Activated CD4-positive, alpha-beta memory T cell treated with anti-CD3 and anti-CD28 coated beads for 36 hours (primary cell): ENCODE measurements around the gene RNF121. TPM values are rescaled to one million over a fixed set of nuclear protein-coding genes. Genes with fewer than 3 reads are reported as not detected.

Source experiments
- CTCF ChIA-PET: fragments of 350-600 bp; sonication (Branson Sonifier 250); formaldehyde crosslinking; loops from one replicate; lab custom pipeline; 2021; ENCODE audit warnings: antibody characterized with exemption, inconsistent platforms; lab: Charles Lee
- POLR2A ChIA-PET: fragments of 350-600 bp; sonication (Branson Sonifier 250); formaldehyde crosslinking; loops from one replicate; lab custom pipeline; 2021; ENCODE audit warnings: antibody characterized with exemption; lab: Charles Lee
- DNase-seq: peaks from one replicate; pipeline ENCODE4 v3.0.0-alpha.2; 2020
- H3K27ac Mint-ChIP-seq: one replicate; pipeline ENCODE4 v1.8.0; 2021; ENCODE audit warnings: mixed read lengths
- H3K27me3 Mint-ChIP-seq: one replicate; pipeline ENCODE4 v1.8.0; 2021; ENCODE audit warnings: mixed read lengths
- H3K36me3 Mint-ChIP-seq: one replicate; pipeline ENCODE4 v1.8.0; 2021; ENCODE audit warnings: mixed read lengths
- H3K4me1 Mint-ChIP-seq: one replicate; pipeline ENCODE4 v1.8.0; 2021; ENCODE audit warnings: low read depth, mixed read lengths
- H3K4me3 Mint-ChIP-seq: one replicate; pipeline ENCODE4 v1.8.0; 2021; ENCODE audit warnings: mild to moderate bottlenecking, mixed read lengths
- H3K9me3 Mint-ChIP-seq: one replicate; pipeline ENCODE4 v1.8.0; 2021; ENCODE audit warnings: mixed read lengths
- intact Hi-C: fragments of 100-400 bp; cut with micrococcal nuclease; formaldehyde crosslinking; loops from one replicate; pipeline ENCODE4 v1.15.1; 2023
- total RNA-seq, 2 experiments: library from RNA; stranded (reverse); gene quantifications; one replicate each; pipeline ENCODE4 v1.2.3, GENCODE V29; 2021

RNF121 gene
- total RNA-seq, 2 experiments from 2014 or later: 34.9 to 37.1 TPM

GRCh38 chr11:71963468-71963867 is 34.6 kb downstream of the RNF121 start:
- Mint-ChIP-seq H3K4me3 (no peak overlapping the region), H3K4me1 (peaks cover 22% of the 10 kb centered on the region), H3K27me3 (no peaks in the 10 kb centered on the region), H3K27ac (no peak overlapping the region), H3K36me3 (peaks cover 33% of the 10 kb centered on the region), H3K9me3 (no peaks in the 10 kb centered on the region)
- ChIA-PET POLR2A (no interaction called here), CTCF (interaction anchor here (2.4 to 2.7 kb wide), 2 partner anchors 14 to 32 kb away, joined by 6 to 20 read pairs; no protein-coding TSS in a partner anchor)
- intact Hi-C loops: loop anchor here (2.0 kb wide), 1 partner anchor 33 kb away; no protein-coding TSS in a partner anchor
- DNase-seq: no peak

GRCh38 chr11:71964641-71965040 is 35.8 kb downstream of the RNF121 start:
- Mint-ChIP-seq H3K4me1 (peaks cover 23% of the 10 kb centered on the region), H3K27me3 (no peaks in the 10 kb centered on the region), H3K4me3 (no peak overlapping the region), H3K27ac (no peak overlapping the region), H3K36me3 (peaks cover 33% of the 10 kb centered on the region), H3K9me3 (no peaks in the 10 kb centered on the region)
- ChIA-PET CTCF (interaction anchor here (0.6 to 2.7 kb wide), 3 partner anchors 13 to 330 kb away, joined by 3 to 20 read pairs (median 6); no protein-coding TSS in a partner anchor), POLR2A (no interaction called here)
- intact Hi-C loops: no loop called here
- no peak for DNase-seq

DNA sequence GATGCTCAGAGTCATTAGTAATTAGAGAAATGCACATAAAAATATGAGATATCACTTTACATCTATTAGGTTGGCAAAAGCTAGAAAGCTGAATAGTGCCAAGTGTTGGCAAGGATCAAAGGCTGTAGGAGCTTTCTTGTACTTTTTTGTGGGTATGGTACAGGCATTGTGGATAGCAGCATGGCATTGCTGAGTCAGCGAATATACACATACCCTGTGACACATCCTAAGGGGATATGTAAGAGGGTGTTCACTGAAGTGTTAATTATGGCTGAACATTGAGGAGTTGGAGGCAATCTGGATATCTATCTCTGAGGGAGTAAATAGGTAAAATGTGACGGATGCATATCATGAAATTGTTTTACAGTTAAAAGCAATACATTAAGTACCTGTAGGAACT is 42.8 kb downstream of the RNF121 start:
- intact Hi-C loops: no loop called here
- Mint-ChIP-seq H3K4me3 (no peak overlapping the region), H3K9me3 (no peaks in the 10 kb centered on the region), H3K36me3 (peaks cover 7% of the 10 kb centered on the region), H3K27ac (no peak overlapping the region), H3K27me3 (no peaks in the 10 kb centered on the region), H3K4me1 (peaks cover 8% of the 10 kb centered on the region)
- ChIA-PET POLR2A (no interaction called here), CTCF (no interaction called here)
- DNase-seq: no peak

GRCh38 chr11:71976551-71976950 is 47.7 kb downstream of the RNF121 start:
- ChIA-PET CTCF (interaction anchor here (1.0 to 4.8 kb wide), 25 partner anchors 8 to 470 kb away, joined by 3 to 41 read pairs (median 4); partner anchors contain the start of genes RNF121 and XNDC1N), POLR2A (no interaction called here)
- H3K4me3 Mint-ChIP-seq: no peak overlapping the region
- no peak for DNase-seq
- no peaks in the 10 kb centered on the region for H3K27me3 Mint-ChIP-seq
- no peak overlapping the region for H3K27ac Mint-ChIP-seq
- intact Hi-C loops: loop anchor here (2.0 to 5.0 kb wide), 2 partner anchors 64 to 166 kb away; no protein-coding TSS in a partner anchor
- no peaks in the 10 kb centered on the region for H3K9me3 Mint-ChIP-seq
- peaks cover 3% of the 10 kb centered on the region for H3K4me1 Mint-ChIP-seq
- peaks cover 6% of the 10 kb centered on the region for H3K36me3 Mint-ChIP-seq

- intact Hi-C loops: loop anchor here (1.0 to 5.0 kb wide), 3 partner anchors 65 to 166 kb away; no protein-coding TSS in a partner anchor
- peaks cover 6% of the 10 kb centered on the region for H3K36me3 Mint-ChIP-seq
- H3K4me1 Mint-ChIP-seq: peaks cover 3% of the 10 kb centered on the region
- ChIA-PET CTCF (interaction anchor here (0.6 to 4.8 kb wide), 32 partner anchors 9 to 469 kb away, joined by 3 to 41 read pairs (median 4); partner anchors contain the start of genes IL18BP, RNF121 and XNDC1N), POLR2A (no interaction called here)
- no peaks in the 10 kb centered on the region for H3K9me3 Mint-ChIP-seq
- DNase-seq: no peak
- no peak overlapping the region for H3K4me3 Mint-ChIP-seq
- no peaks in the 10 kb centered on the region for H3K27me3 Mint-ChIP-seq
- H3K27ac Mint-ChIP-seq: no peak overlapping the region
These were observed 48.2 kb downstream of the RNF121 start for GRCh38 chr11:71977090-71977489.

GRCh38 chr11:71977743-71978418 is 49.0 kb downstream of the RNF121 start:
- peak; percentile 55 for DNase-seq
- CTCF ChIA-PET: interaction anchor here (0.6 to 4.8 kb wide), 32 partner anchors 10 to 453 kb away, joined by 3 to 41 read pairs (median 5); partner anchors contain the start of genes IL18BP, RNF121 and XNDC1N
- H3K27ac Mint-ChIP-seq: no peak overlapping the region
- no peaks in the 10 kb centered on the region for H3K27me3 Mint-ChIP-seq
- H3K9me3 Mint-ChIP-seq: no peaks in the 10 kb centered on the region
- peaks cover 3% of the 10 kb centered on the region for H3K4me1 Mint-ChIP-seq
- H3K36me3 Mint-ChIP-seq: peaks cover 9% of the 10 kb centered on the region
- intact Hi-C loops: loop anchor here (1.0 to 5.0 kb wide), 3 partner anchors 66 to 165 kb away; no protein-coding TSS in a partner anchor
- POLR2A ChIA-PET: no interaction called here
- H3K4me3 Mint-ChIP-seq: no peak overlapping the region

- Mint-ChIP-seq H3K27ac (no peak overlapping the region), H3K4me1 (peaks cover 3% of the 10 kb centered on the region), H3K27me3 (no peaks in the 10 kb centered on the region), H3K4me3 (no peak overlapping the region), H3K36me3 (peaks cover 14% of the 10 kb centered on the region), H3K9me3 (no peaks in the 10 kb centered on the region)
- POLR2A ChIA-PET: no interaction called here
- CTCF ChIA-PET: interaction anchor here (1.0 to 4.8 kb wide), 12 partner anchors 9 to 452 kb away, joined by 3 to 41 read pairs (median 14); partner anchors contain the start of genes IL18BP, RNF121 and XNDC1N
- intact Hi-C loops: loop anchor here (5.0 kb wide), 1 partner anchor 67 kb away; no protein-coding TSS in a partner anchor
- no peak for DNase-seq
These were observed 50.2 kb downstream of the RNF121 start for GRCh38 chr11:71979094-71979493.

GRCh38 chr11:71979602-71980001 is 50.8 kb downstream of the RNF121 start:
- no peaks in the 10 kb centered on the region for H3K9me3 Mint-ChIP-seq
- H3K4me1 Mint-ChIP-seq: peaks cover 3% of the 10 kb centered on the region
- no peak overlapping the region for H3K4me3 Mint-ChIP-seq
- ChIA-PET POLR2A (no interaction called here), CTCF (interaction anchor here (1.3 to 4.8 kb wide), 8 partner anchors 9 to 165 kb away, joined by 3 to 41 read pairs (median 18); partner anchors contain the start of genes IL18BP, RNF121 and XNDC1N)
- intact Hi-C loops: loop anchor here (5.0 kb wide), 1 partner anchor 67 kb away; no protein-coding TSS in a partner anchor
- H3K36me3 Mint-ChIP-seq: peaks cover 14% of the 10 kb centered on the region
- H3K27me3 Mint-ChIP-seq: no peaks in the 10 kb centered on the region
- DNase-seq: no peak
- H3K27ac Mint-ChIP-seq: no peak overlapping the region

DNA sequence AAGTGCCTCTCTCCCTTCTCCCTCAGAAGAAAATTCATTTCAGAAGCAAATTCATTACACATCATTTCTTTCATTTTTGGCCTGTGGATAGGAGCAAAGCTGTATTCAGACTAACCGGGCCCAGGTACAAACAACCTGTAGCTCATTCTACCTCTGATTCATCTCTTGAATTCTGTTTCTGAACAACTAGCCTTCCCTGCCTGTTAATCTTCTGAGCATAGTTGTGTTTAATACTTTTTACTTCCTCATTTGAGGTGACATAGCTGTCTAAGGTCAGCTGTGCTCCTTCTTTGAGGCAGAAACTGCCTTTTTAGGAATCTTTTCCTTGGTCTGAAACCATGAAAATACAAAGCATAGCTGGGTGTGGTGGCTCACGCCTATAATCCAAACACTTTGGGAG is 57.3 kb downstream of the RNF121 start:
- ChIA-PET POLR2A (no interaction called here), CTCF (interaction anchor here (0.6 to 7.2 kb wide), 4 partner anchors 8 to 39 kb away, joined by 3 to 39 read pairs (median 4); no protein-coding TSS in a partner anchor)
- Mint-ChIP-seq H3K4me1 (peaks cover 8% of the 10 kb centered on the region), H3K9me3 (no peaks in the 10 kb centered on the region), H3K27me3 (no peaks in the 10 kb centered on the region), H3K36me3 (peaks cover 20% of the 10 kb centered on the region), H3K27ac (peak overlapping the region; percentile 3), H3K4me3 (no peak overlapping the region)
- no peak for DNase-seq
- intact Hi-C loops: no loop called here

DNA sequence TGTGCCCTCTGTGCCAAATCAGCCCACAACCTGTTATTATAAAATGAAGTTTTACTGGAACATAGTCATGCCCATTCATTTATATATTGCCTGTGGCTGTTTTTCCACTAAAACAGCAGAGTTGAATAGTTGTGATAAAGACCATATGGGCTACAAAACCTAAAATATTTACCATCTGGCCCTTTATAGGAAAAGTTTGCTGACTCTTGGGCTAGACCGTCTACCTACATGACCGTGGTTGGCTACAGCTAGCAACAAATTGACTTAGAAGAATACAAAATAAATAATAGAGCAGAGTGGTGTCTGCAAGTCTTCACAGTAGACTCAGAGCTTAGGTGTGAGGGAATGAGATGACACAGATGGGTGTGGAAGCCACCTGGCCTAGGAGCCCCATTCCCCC is 58.7 kb downstream of the RNF121 start:
- CTCF ChIA-PET: interaction anchor here (1.8 to 7.2 kb wide), 2 partner anchors 10 to 38 kb away, joined by 6 to 39 read pairs; no protein-coding TSS in a partner anchor
- H3K27ac Mint-ChIP-seq: no peak overlapping the region
- intact Hi-C loops: no loop called here

GRCh38 chr11:71988050-71988449 is 59.2 kb downstream of the RNF121 start:
- intact Hi-C loops: no loop called here
- POLR2A ChIA-PET: interaction anchor here (1.1 kb wide), 1 partner anchor 14 kb away, joined by 3 read pairs; no protein-coding TSS in a partner anchor
- Mint-ChIP-seq H3K27me3 (no peaks in the 10 kb centered on the region), H3K4me3 (no peak overlapping the region), H3K4me1 (peaks cover 13% of the 10 kb centered on the region), H3K36me3 (peaks cover 23% of the 10 kb centered on the region), H3K9me3 (no peaks in the 10 kb centered on the region), H3K27ac (no peak overlapping the region)
- CTCF ChIA-PET: interaction anchor here (0.7 to 7.2 kb wide), 3 partner anchors 10 to 156 kb away, joined by 3 to 39 read pairs (median 5); no protein-coding TSS in a partner anchor
- no peak for DNase-seq

More for the DNA sequence above, 58.7 kb downstream of the RNF121 start:
- DNase-seq: no peak
- H3K4me3 Mint-ChIP-seq: no peak overlapping the region
- H3K27me3 Mint-ChIP-seq: no peaks in the 10 kb centered on the region
- H3K9me3 Mint-ChIP-seq: no peaks in the 10 kb centered on the region
- peaks cover 13% of the 10 kb centered on the region for H3K4me1 Mint-ChIP-seq
- H3K36me3 Mint-ChIP-seq: peaks cover 22% of the 10 kb centered on the region
- POLR2A ChIA-PET: no interaction called here

DNA sequence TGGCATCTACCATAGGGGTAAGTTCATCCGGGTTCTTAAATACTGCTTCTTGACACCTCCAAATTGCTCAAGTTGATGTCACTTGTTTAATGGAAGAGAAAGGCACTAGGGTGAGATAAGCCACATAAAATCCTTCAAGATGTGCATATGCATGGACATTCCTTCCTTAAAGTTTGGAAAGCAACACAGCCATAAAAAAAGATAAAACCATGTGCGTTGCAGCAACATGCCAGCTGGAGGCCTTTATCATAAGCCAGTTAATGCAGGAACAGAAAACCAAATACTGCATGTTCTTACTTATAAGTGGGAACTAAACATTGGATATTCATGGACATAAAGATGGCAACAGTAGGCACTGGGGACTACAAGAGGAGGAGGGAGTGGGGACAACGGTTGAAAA is 61.9 kb downstream of the RNF121 start:
- intact Hi-C loops: no loop called here
- H3K27me3 Mint-ChIP-seq: no peaks in the 10 kb centered on the region
- no peaks in the 10 kb centered on the region for H3K9me3 Mint-ChIP-seq
- H3K4me3 Mint-ChIP-seq: no peak overlapping the region
- CTCF ChIA-PET: interaction anchor here (7.2 kb wide), 1 partner anchor 13 kb away, joined by 39 read pairs; no protein-coding TSS in a partner anchor
- POLR2A ChIA-PET: no interaction called here
- no peak for DNase-seq
- peaks cover 21% of the 10 kb centered on the region for H3K36me3 Mint-ChIP-seq
- peaks cover 10% of the 10 kb centered on the region for H3K4me1 Mint-ChIP-seq
- H3K27ac Mint-ChIP-seq: no peak overlapping the region
